SH-SY5Y (cell line): ENCODE data around the gene ETV3.

ENCODE experiments used
- GATA2 ChIP-seq: IDR thresholded peaks from 2 replicates; pipeline ENCODE4 v1.6.1; 2011; ENCODE audit warnings: mild to moderate bottlenecking, low read depth, low read length
- GATA3 ChIP-seq: IDR thresholded peaks from 2 replicates; pipeline ENCODE4 v1.6.1; 2011; ENCODE audit warnings: low read depth, mild to moderate bottlenecking, low read length, moderate library complexity

- TF ChIP-seq GATA2 (no peak), GATA3 (no peak)
Measured at GRCh38 chr1:157151506-157151905, 13.3 kb upstream of the ETV3 start.
